IMR-90 (cell line): Measurements from ENCODE around the gene MMRN2. TPM values are rescaled to one million over a fixed set of nuclear protein-coding genes. Genes with fewer than 3 reads are reported as not detected.

Experiments
- ATAC-seq: fragments of 200-7000 bp; cut with Tn5 transposase; 2 replicates; pipeline ENCODE4 v1.9.1; 2020; ENCODE audit warnings: low read depth, mild to moderate bottlenecking, moderate library complexity
- BruUV-seq: library from RNA; stranded (reverse); fragments of 400-500 nt; replicated peaks from 2 replicates; lab custom pipeline; 2021; lab: Mats Ljungman, UMichigan
- CTCF ChIA-PET: fragments of 300-600 bp; formaldehyde crosslinking; extraction: SDS; loops from one replicate; lab custom pipeline; 2021; ENCODE audit warnings: antibody characterized with exemption; lab: Yijun Ruan, JAX
- POLR2A ChIA-PET: fragments of 300-600 bp; sonication (Branson Sonifier 250); formaldehyde crosslinking; loops from one replicate; lab custom pipeline; 2022; ENCODE audit warnings: antibody characterized with exemption; ENCODE audit not compliant: unreplicated experiment; lab: Charles Lee
- DNase-seq: peaks from one replicate; pipeline ENCODE4 v3.0.0; 2013
- H2AFZ ChIP-seq: replicated peaks from 2 replicates; pipeline ENCODE3; 2013; ENCODE audit warnings: low read length, mild to moderate bottlenecking; ENCODE audit not compliant: poor library complexity
- H2AK5ac ChIP-seq: 2 replicates; pipeline ENCODE4 v1.6.1; 2013; ENCODE audit warnings: low read depth, low read length, inconsistent platforms
- H2AK9ac ChIP-seq: replicated peaks from 2 replicates; pipeline ENCODE3; 2013; ENCODE audit warnings: mild to moderate bottlenecking, low read depth, low read length, moderate library complexity; ENCODE audit not compliant: poor library complexity
- H2BK120ac ChIP-seq: 2 replicates; pipeline ENCODE4 v1.6.1; 2013; ENCODE audit warnings: low read depth, low read length, inconsistent platforms
- H2BK15ac ChIP-seq: 3 replicates; pipeline ENCODE4 v1.6.1; 2013; ENCODE audit warnings: low read depth, low read length, inconsistent platforms
- H2BK20ac ChIP-seq: 2 replicates; pipeline ENCODE4 v1.6.1; 2013; ENCODE audit warnings: low read depth, mild to moderate bottlenecking, inconsistent platforms, low read length, moderate library complexity
- H2BK5ac ChIP-seq: 2 replicates; pipeline ENCODE4 v1.6.1; 2013; ENCODE audit warnings: mild to moderate bottlenecking, low read depth, low read length, inconsistent platforms; ENCODE audit not compliant: poor library complexity, severe bottlenecking
- H3K14ac ChIP-seq: replicated peaks from 2 replicates; pipeline ENCODE4 v1.6.1; 2013; ENCODE audit warnings: low read depth, low read length, inconsistent platforms
- H3K18ac ChIP-seq: 2 replicates; pipeline ENCODE4 v1.6.1; 2013; ENCODE audit warnings: low read depth, low read length, control low read depth
- H3K23ac ChIP-seq: 2 replicates; pipeline ENCODE4 v1.6.1; 2013; ENCODE audit warnings: low read depth, low read length, inconsistent platforms
- H3K27ac ChIP-seq: 2 replicates; pipeline ENCODE4 v1.5.1; 2013; ENCODE audit warnings: mild to moderate bottlenecking, control low read depth, low read length; ENCODE audit not compliant: insufficient read depth
- H3K27me3 ChIP-seq: 2 replicates; pipeline ENCODE4 v1.6.1; 2013; ENCODE audit warnings: low read length; ENCODE audit not compliant: control insufficient read depth, insufficient read depth
- H3K36me3 ChIP-seq: 2 replicates; pipeline ENCODE4 v1.6.1; 2013; ENCODE audit warnings: low read length, mixed read lengths; ENCODE audit not compliant: control insufficient read depth, insufficient read depth
- H3K4ac ChIP-seq: 2 replicates; pipeline ENCODE4 v1.6.1; 2013; ENCODE audit warnings: low read depth, low read length, inconsistent platforms
- H3K4me1 ChIP-seq: 2 replicates; pipeline ENCODE4 v1.6.1; 2013; ENCODE audit warnings: low read length, mixed read lengths; ENCODE audit not compliant: control insufficient read depth, insufficient read depth
- H3K4me2 ChIP-seq: 2 replicates; pipeline ENCODE4 v1.6.1; 2013; ENCODE audit warnings: low read depth, mild to moderate bottlenecking, control low read depth, low read length, moderate library complexity
- H3K4me3 ChIP-seq: 2 replicates; pipeline ENCODE4 v1.5.1; 2013; ENCODE audit warnings: low read depth, mild to moderate bottlenecking, control low read depth, low read length, moderate library complexity; ENCODE audit not compliant: insufficient read depth
- H3K56ac ChIP-seq: 2 replicates; pipeline ENCODE4 v1.6.1; 2013; ENCODE audit warnings: low read length, inconsistent platforms; ENCODE audit not compliant: insufficient read depth; ENCODE audit errors: extremely low read depth
- H3K79me1 ChIP-seq, 2 experiments: 2 replicates each; pipeline ENCODE4 v1.6.1; 2013; ENCODE audit warnings: low read length in 2 of 2, inconsistent platforms in 1 of 2, low read depth in 1 of 2
- H3K9ac ChIP-seq: 2 replicates; pipeline ENCODE4 v1.6.1; 2013; ENCODE audit warnings: low read depth, low read length, control low read depth
- H3K9me1 ChIP-seq: 2 replicates; pipeline ENCODE4 v1.6.1; 2013; ENCODE audit warnings: low read length, inconsistent platforms; ENCODE audit not compliant: insufficient read depth
- H3K9me3 ChIP-seq: 2 replicates; pipeline ENCODE4 v1.6.1; 2013; ENCODE audit warnings: low read length; ENCODE audit not compliant: control insufficient read depth, insufficient read depth
- H4K20me1 ChIP-seq: 2 replicates; pipeline ENCODE4 v1.6.1; 2013; ENCODE audit warnings: low read length, inconsistent platforms; ENCODE audit not compliant: insufficient read depth
- H4K5ac ChIP-seq: 2 replicates; pipeline ENCODE4 v1.6.1; 2013; ENCODE audit warnings: mild to moderate bottlenecking, low read depth, low read length, control low read depth
- H4K8ac ChIP-seq, 2 experiments: 2 replicates each; pipeline ENCODE4 v1.6.1; 2013; ENCODE audit warnings: low read depth in 2 of 2, low read length in 2 of 2, control low read depth in 1 of 2, inconsistent platforms in 1 of 2
- H4K91ac ChIP-seq: 2 replicates; pipeline ENCODE4 v1.6.1; 2013; ENCODE audit warnings: low read depth, low read length, inconsistent platforms; ENCODE audit not compliant: insufficient read depth
- BHLHE40 ChIP-seq: fragments of 150-350 bp; IDR thresholded peaks from 2 replicates; pipeline ENCODE4 v1.6.1; 2016; ENCODE audit warnings: mild to moderate bottlenecking, low read depth, low read length
- CEBPB ChIP-seq: IDR thresholded peaks from 2 replicates; pipeline ENCODE4 v1.6.1; 2012; ENCODE audit warnings: low read depth, low read length, improper control_type of control experiment
- CTCF ChIP-seq: conservative IDR thresholded peaks from 2 replicates; pipeline ENCODE4 v1.5.1; 2012; ENCODE audit warnings: mild to moderate bottlenecking, low read depth, low read length, improper control_type of control experiment
- ELK1 ChIP-seq: fragments of 150-350 bp; IDR thresholded peaks from 2 replicates; pipeline ENCODE4 v1.6.1; 2016; ENCODE audit warnings: low read depth, mild to moderate bottlenecking, low read length, moderate library complexity, borderline replicate concordance
- FOS ChIP-seq: fragments of 150-350 bp; IDR thresholded peaks from 2 replicates; pipeline ENCODE4 v1.6.1; 2016; ENCODE audit warnings: low read depth, low read length
- MXI1 ChIP-seq: IDR thresholded peaks from 2 replicates; pipeline ENCODE4 v1.6.1; 2012; ENCODE audit warnings: low read depth, mild to moderate bottlenecking, low read length, moderate library complexity, borderline replicate concordance
- NFE2L2 ChIP-seq: fragments of 150-350 bp; IDR thresholded peaks from 2 replicates; pipeline ENCODE4 v1.6.1; 2016; ENCODE audit warnings: low read depth, mild to moderate bottlenecking, low read length
- POLR2A ChIP-seq: IDR thresholded peaks from 2 replicates; pipeline ENCODE4 v1.6.1; 2012; ENCODE audit warnings: mild to moderate bottlenecking, low read depth, low read length
- RAD21 ChIP-seq: IDR thresholded peaks from 2 replicates; pipeline ENCODE4 v1.6.1; 2012; ENCODE audit warnings: low read length, improper control_type of control experiment
- RCOR1 ChIP-seq: IDR thresholded peaks from 2 replicates; pipeline ENCODE4 v1.6.1; 2012; ENCODE audit warnings: mild to moderate bottlenecking, low read length, improper control_type of control experiment; ENCODE audit not compliant: insufficient replicate concordance
- RFX5 ChIP-seq: IDR thresholded peaks from 2 replicates; pipeline ENCODE4 v1.8.0; 2012; ENCODE audit warnings: low read depth, mild to moderate bottlenecking, low read length, moderate library complexity
- WGBS, 2 experiments: methylation state at CpG; one replicate each; pipeline versions ENCODE4 v1.1.5 to v1.1.7; 2013; ENCODE audit warnings: missing lambda C conversion rate in 2 of 2; ENCODE audit not compliant: insufficient read length in 1 of 2; ENCODE audit errors: extremely low coverage in 2 of 2; 5-methylcytosine and 5-hydroxymethylcytosine counted together
- dilution Hi-C: fragments of 300-500 bp; cut with HindIII; formaldehyde crosslinking; loops from one replicate; pipeline ENCODE4 v1.14.3; 2018; ENCODE audit warnings: low sequenced_read_pairs; ENCODE audit not compliant: unreplicated experiment
- in situ Hi-C: fragments of 300-500 bp; cut with MboI; formaldehyde crosslinking; loops from 3 replicates; pipeline ENCODE4 v1.14.3; 2019; ENCODE audit warnings: low sequenced_read_pairs, inconsistent platforms, mixed read lengths
- intact Hi-C: fragments of 100-400 bp; cut with micrococcal nuclease; formaldehyde crosslinking; loops from 2 replicates; pipeline ENCODE4 v1.10.0; 2022
- polyA plus RNA-seq, 3 experiments: library from polyadenylated mRNA; depleted of rRNA; stranded (reverse); fragments of >200 nt; gene quantifications; 2 replicates each; pipeline ENCODE4 v1.2.3, GENCODE V29; 2012; ENCODE audit warnings: low replicate concordance in 1 of 3
- total RNA-seq: library from RNA; depleted of rRNA; stranded (reverse); fragments of >200 nt; gene quantifications from 2 replicates; pipeline ENCODE4 v1.2.3, GENCODE V29; 2012

Gene MMRN2
- total and polyA plus RNA-seq, 2 of the 4 experiments (the other 2 are of a cell fraction) = 1.6 to 1.8 TPM

GRCh38 chr10:86932674-86933073 is 24.7 kb downstream of the MMRN2 start:
- no peak overlapping the region for H2BK5ac ChIP-seq
- ATAC-seq = no peak
- BruUV-seq = no TSS peak
- H3K4ac ChIP-seq = no peak overlapping the region
- H2AK9ac ChIP-seq = peak overlapping the region; percentile 70
- ChIA-PET CTCF (interaction anchor here (1.7 kb wide), 1 partner anchor 34 kb away, joined by 4 read pairs; no protein-coding TSS in a partner anchor), POLR2A (no interaction called here)
- H3K27ac ChIP-seq = no peak overlapping the region
- peaks cover 5% of the 10 kb centered on the region for H3K4me1 ChIP-seq
- no peak overlapping the region for H3K4me3 ChIP-seq
- no peak overlapping the region for H4K8ac ChIP-seq
- no peak overlapping the region for H2BK20ac ChIP-seq
- TF ChIP-seq BHLHE40 (no peak), RFX5 (no peak), CTCF (no peak), NFE2L2 (no peak), RAD21 (no peak), MXI1 (no peak), RCOR1 (no peak), CEBPB (no peak), POLR2A (no peak), FOS (no peak), ELK1 (no peak)
- H3K23ac ChIP-seq = no peak overlapping the region; the same call in 1 of the 2 replicates
- H3K56ac ChIP-seq = no peak overlapping the region
- no CpG with 5 or more reads among the region's 2 CpGs for WGBS, 2 experiments
- peaks cover 24% of the 10 kb centered on the region for H3K9me1 ChIP-seq
- H3K4me2 ChIP-seq = no peak overlapping the region
- H4K20me1 ChIP-seq = no peaks in the 10 kb centered on the region
- dilution Hi-C loops (no loop called here), in situ Hi-C loops (no loop called here), intact Hi-C loops (no loop called here)
- no peak overlapping the region; the same call in 1 of the 2 replicates for H4K91ac ChIP-seq
- no peaks in the 10 kb centered on the region for H3K27me3 ChIP-seq
- H3K79me1 ChIP-seq = no peaks in the 10 kb centered on the region; a peak in 1 of 4 replicates
- no peak overlapping the region for H4K5ac ChIP-seq
- no peak overlapping the region; the same call in 1 of the 2 replicates for H3K14ac ChIP-seq
- no peak overlapping the region for H3K18ac ChIP-seq
- peaks cover 11% of the 10 kb centered on the region for H3K36me3 ChIP-seq
- no peak overlapping the region for H2BK15ac ChIP-seq
- no peak for DNase-seq
- no peak overlapping the region for H3K9ac ChIP-seq
- H2AK5ac ChIP-seq = 0 out of 2 replicates have a peak overlapping the region, but pooled peaks have one; percentile 46
- no peak overlapping the region for H2AFZ ChIP-seq
- H3K9me3 ChIP-seq = no peaks in the 10 kb centered on the region
- no peak overlapping the region for H2BK120ac ChIP-seq
